ENCODE measurements around the gene MED12L.

The MED12L gene

DNA sequence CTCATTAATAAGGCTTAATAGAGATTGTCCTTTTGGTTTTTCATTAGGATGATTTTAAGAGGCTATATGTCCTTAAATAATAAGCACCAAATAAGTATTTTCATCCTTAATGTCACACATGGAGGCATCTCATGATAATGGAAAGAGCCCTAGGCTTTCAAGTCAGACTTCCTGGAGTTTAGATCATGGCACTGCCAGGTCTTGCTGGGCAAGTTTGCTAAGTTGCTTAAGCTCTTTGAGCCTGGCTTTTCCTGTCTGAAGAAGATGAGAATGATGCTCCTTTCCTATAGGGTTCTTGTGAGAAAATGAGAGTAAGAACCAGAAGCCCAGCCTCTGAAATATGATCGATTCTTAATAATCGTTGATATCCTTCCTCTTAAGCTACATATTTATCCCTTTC, 322.5 kb downstream of the MED12L start:
- ChIA-PET CTCF (interaction anchor here (1.2 kb wide), 1 partner anchor 12 kb away, joined by 4 read pairs; no protein-coding TSS in a partner anchor), POLR2A (no interaction called here)
- TF ChIP-seq CTCF (IDR thresholded peaks at IDR 0.05; ENCODE audit: control extremely low read depth, extremely low read depth, low read depth, missing control alignments), result no peak
- no peak for DNase-seq (ENCODE audit: extremely low spot score)

DNA sequence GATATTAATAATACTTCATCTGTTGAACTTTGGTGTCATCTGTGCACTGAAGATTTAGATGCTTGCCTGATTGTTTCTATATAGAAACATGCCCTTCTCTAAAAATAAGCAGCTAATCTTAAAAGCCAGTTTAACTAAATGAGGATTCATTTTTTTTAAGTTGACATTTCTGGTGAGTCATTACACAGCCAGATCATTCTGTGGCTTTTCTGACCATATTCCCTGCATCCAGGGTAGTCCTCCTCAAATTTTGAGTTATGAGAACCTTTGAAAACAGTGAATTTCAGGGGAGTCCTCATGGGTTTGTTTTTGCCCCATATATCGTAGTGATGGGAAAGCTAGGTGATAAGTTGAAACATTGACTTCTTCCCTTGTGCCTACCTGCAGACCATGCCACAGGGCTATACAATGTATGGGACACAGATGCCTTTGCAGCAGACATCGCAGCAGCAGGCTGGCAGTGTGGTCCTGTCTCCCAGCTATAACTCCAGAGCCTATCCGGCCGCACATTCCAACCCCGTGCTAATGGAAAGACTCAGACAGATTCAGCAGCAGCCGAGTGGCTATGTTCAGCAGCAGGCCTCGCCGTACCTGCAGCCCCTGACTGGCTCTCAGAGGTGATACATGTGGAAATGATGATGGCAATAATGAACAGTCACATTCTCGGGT, 325.6 kb downstream of the MED12L start:
- CTCF ChIA-PET, result interaction anchor here (1.2 kb wide), 1 partner anchor 15 kb away, joined by 3 read pairs; no protein-coding TSS in a partner anchor
- POLR2A ChIA-PET, result no interaction called here
- no peak for DNase-seq (ENCODE audit: extremely low spot score)
- TF ChIP-seq CTCF (IDR thresholded peaks at IDR 0.05; ENCODE audit: control extremely low read depth, extremely low read depth, low read depth, missing control alignments), result no peak

GRCh38 chr3:151412989-151413388, 327.5 kb downstream of the MED12L start:
- TF ChIP-seq CTCF (IDR thresholded peaks at IDR 0.05; ENCODE audit: control extremely low read depth, extremely low read depth, low read depth, missing control alignments), result no peak
- no peak for DNase-seq (ENCODE audit: extremely low spot score)
- ChIA-PET CTCF (interaction anchor here (1.2 to 1.3 kb wide), 2 partner anchors 10 to 13 kb away, joined by 4 to 6 read pairs; no protein-coding TSS in a partner anchor), POLR2A (no interaction called here)

DNA sequence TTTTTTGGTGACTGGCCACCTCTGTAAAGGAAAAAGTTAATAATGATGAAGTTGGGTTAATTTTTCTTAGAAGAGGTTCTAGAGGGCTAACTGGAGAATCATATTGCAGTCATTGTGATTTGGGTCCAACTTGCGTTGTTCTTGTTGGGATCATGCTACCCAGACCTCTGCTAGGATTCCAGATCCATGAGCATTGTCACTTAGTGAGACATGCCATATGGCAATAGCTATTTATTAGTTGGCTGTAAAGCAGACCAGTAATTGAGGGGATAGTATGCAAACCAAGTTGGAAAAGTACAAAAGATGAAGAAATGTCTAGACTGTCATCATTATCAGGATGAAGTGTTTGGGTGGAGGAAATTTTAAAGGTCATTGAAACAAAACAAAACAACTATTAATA, 329.8 kb downstream of the MED12L start:
- no peak for DNase-seq (ENCODE audit: extremely low spot score)
- POLR2A ChIA-PET, result no interaction called here
- CTCF ChIA-PET, result interaction anchor here (1.5 kb wide), 1 partner anchor 12 kb away, joined by 4 read pairs; no protein-coding TSS in a partner anchor
- no peak for TF ChIP-seq CTCF (IDR thresholded peaks at IDR 0.05; ENCODE audit: control extremely low read depth, extremely low read depth, low read depth, missing control alignments)

GRCh38 chr3:151419806-151420205, 334.3 kb downstream of the MED12L start:
- CTCF ChIA-PET, result no interaction called here

DNA sequence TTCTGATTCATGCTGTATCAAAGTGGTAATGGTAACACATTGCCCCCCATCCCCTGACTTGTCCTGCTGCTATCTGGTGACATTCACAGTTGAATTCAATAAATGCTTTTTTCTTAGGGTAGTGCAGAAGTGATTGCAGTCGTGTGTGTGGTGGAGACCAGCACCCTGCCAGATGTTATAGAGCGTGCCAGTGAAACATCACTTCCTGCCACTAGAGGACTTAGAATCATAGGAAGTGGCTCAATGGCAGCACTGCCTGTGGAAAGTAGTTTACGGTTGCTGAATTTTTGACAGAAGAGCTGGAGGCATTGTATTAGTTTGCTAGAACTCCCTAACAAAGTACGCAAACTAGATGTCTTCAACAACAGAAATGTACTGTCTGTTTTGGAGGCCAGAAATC, 336.5 kb downstream of the MED12L start:
- CTCF ChIA-PET, result no interaction called here
- no peak for DNase-seq (ENCODE audit: extremely low spot score)
- POLR2A ChIA-PET, result no interaction called here

More at GRCh38 chr3:151419806-151420205, 334.3 kb downstream of the MED12L start:
- DNase-seq (ENCODE audit: extremely low spot score), result no peak
- TF ChIP-seq CTCF (IDR thresholded peaks at IDR 0.05; ENCODE audit: control extremely low read depth, extremely low read depth, low read depth, missing control alignments), result no peak
- POLR2A ChIA-PET, result no interaction called here

More for the DNA sequence above, 336.5 kb downstream of the MED12L start:
- TF ChIP-seq CTCF (IDR thresholded peaks at IDR 0.05; ENCODE audit: control extremely low read depth, extremely low read depth, low read depth, missing control alignments), result no peak

All from GM10248 (cell line).